ENCODE results near the gene HSPA1L.
A peak's percentile ranks its signal among the peaks of the same experiment; 100 is the strongest.
"Not testable (repeated sequence)": the region's sequence is repeated elsewhere in the genome, so short reads cannot be mapped to it uniquely, and the experiment has no call there.

HSPA1L gene

DNA sequence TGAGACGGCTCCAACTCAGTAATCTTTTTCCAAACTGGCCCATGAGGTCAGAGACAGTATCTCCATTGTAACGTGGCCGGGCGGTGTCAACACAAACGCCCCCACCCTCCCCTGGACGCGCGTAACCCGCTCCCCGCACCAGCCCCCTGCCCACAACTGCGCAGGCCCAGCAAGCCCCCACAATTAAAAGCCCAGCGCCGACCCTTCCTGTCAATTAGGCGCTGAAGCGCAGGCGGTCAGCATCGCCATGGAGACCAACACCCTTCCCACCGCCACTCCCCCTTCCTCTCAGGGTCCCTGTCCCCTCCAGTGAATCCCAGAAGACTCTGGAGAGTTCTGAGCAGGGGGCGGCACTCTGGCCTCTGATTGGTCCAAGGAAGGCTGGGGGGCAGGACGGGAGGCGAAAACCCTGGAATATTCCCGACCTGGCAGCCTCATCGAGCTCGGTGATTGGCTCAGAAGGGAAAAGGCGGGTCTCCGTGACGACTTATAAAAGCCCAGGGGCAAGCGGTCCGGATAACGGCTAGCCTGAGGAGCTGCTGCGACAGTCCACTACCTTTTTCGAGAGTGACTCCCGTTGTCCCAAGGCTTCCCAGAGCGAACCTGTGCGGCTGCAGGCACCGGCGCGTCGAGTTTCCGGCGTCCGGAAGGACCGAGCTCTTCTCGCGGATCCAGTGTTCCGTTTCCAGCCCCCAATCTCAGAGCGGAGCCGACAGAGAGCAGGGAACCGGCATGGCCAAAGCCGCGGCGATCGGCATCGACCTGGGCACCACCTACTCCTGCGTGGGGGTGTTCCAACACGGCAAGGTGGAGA is at the start of gene HSPA1L, which contains the start of gene HSPA1A:
Gene HSPA1L (minus strand): TSS at position 259 of the 814 bp plus-strand sequence. CDS start 3,311 bp downstream, outside the sequence.
Gene HSPA1A (plus strand): TSS at position 519 of the 814 bp plus-strand sequence. CDS start 214 bp downstream, at position 733.
- peak within 1 kb of the TSS; percentile 98 for H3K27ac Mint-ChIP-seq
- H3K9me3 Mint-ChIP-seq: no peaks in the 10 kb centered on the region
- DNase-seq (ENCODE audit: low spot score in 2 of 2) (peak; percentile 62 to 94), ATAC-seq (peak; percentile 44)
- peaks cover 59% of the 10 kb centered on the region for H3K4me1 Mint-ChIP-seq
- peak within 1 kb of the TSS; percentile 93 for H3K4me3 Mint-ChIP-seq
- H3K36me3 Mint-ChIP-seq: peaks cover 50% of the 10 kb centered on the region

DNA sequence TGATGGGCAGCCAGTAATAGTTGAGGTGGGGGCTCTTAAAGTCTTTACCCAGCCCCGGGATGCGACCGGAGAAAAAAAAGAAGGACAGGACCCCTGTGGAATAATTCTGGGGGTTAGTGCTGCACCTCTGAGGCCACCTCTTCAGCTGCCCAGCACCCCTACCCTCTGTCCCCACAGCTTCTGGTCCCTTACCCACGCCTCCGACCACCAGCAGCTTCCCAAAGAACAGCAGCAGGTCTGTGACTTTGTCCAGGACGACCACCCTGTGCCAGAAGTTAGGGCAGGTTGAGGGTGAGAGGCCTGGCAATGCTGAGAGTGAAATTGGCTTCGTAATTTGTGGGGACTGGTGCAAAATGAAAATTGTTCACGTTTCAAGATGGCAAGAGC is 49.7 kb upstream of the HSPA1L start:
- peak overlapping the region; percentile 98 for H3K4me3 Mint-ChIP-seq
- peaks cover 26% of the 10 kb centered on the region for H3K4me1 Mint-ChIP-seq
- peaks cover 25% of the 10 kb centered on the region for H3K36me3 Mint-ChIP-seq
- DNase-seq (ENCODE audit: low spot score in 2 of 2) (no peak), ATAC-seq (no peak)
- no peaks in the 10 kb centered on the region for H3K9me3 Mint-ChIP-seq
- no peak overlapping the region for H3K27ac Mint-ChIP-seq

DNA sequence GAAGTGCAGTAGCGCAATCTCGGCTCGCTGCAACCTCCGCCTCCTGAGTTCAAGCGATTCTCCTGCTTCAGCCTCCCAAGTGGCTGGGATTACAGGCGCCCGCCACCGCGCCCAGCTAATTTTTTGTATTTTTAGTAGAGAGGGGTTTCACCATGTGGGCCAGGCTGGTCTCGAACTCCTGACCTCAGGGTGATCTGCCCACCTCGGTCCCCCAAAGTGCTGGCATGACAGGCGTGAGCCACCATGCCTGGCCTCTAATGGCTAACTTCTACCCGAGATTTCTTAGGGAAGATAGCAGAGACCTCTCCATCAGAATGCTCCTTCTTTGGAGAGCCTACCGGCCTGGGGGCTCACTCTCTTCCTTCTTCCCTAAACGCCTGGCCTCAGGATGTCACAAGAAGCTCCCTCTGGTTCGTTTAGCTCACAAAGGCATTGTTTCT is 49.1 kb upstream of the HSPA1L start:
- peak overlapping the region; percentile 90 for H3K27ac Mint-ChIP-seq
- H3K9me3 Mint-ChIP-seq, ATAC-seq: not testable (repeated sequence)
- H3K4me1 Mint-ChIP-seq: peaks cover 27% of the 10 kb centered on the region
- H3K36me3 Mint-ChIP-seq: peaks cover 32% of the 10 kb centered on the region
- H3K4me3 Mint-ChIP-seq: peak overlapping the region; percentile 98
- DNase-seq (ENCODE audit: low spot score in 2 of 2): peak in 1 of 2 donors; percentile 59

DNA sequence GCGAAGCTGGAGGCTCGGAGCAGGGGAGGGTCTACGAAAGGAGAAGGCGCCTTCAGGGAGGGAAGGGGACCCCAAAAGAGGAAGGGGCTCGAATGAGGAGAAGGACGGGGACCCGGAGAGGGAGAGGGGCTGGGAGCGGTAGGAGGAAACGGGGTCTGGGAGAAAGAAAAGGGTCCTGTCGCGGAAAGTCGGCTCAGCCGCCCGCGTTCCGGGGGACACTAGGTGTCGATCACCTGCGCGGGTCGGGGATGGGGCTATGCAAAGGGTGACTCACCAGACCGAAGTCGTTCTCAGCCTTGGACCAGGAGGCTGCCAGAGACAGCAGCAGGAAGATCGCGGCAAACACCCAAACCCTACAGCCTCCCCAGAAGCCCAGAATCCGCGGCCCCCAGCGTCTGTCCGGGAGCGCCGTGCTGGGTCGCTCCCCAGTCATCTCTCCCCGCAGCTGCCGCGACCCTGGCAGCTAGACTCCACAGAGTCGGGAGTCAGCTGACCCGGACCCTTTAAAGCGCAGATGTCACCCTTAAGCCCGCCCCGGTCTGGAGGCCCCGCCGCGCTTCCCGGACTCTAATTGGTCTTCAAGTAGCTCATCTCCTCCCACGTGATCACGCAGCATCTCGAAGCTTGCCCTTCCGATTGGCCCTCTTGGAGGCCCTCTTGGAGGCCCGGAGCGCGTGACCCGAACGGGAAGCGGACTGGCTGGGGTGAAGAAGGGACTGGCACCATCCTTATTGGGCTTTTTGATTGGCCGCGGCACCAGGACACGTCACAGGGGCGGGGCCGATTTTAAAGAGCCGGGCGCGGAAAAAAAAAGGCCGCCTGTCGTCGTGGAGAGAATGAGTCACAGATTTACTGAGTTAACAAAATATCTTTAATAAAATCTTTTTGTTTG is 47.5 kb upstream of the HSPA1L start, which contains the start of gene NEU1:
Gene NEU1 (minus strand): TSS at position 478 of the 892 bp plus-strand sequence. CDS start 45 bp downstream, at position 433.
- no peaks in the 10 kb centered on the region for H3K9me3 Mint-ChIP-seq
- peak; percentile 89 to 98 for DNase-seq (ENCODE audit: low spot score in 2 of 2)
- ATAC-seq: peak; percentile 97
- peak within 1 kb of the TSS; percentile 98 for H3K4me3 Mint-ChIP-seq
- peaks cover 48% of the 10 kb centered on the region for H3K36me3 Mint-ChIP-seq
- H3K27ac Mint-ChIP-seq: peak within 1 kb of the TSS; percentile 90
- peaks cover 27% of the 10 kb centered on the region for H3K4me1 Mint-ChIP-seq

DNA sequence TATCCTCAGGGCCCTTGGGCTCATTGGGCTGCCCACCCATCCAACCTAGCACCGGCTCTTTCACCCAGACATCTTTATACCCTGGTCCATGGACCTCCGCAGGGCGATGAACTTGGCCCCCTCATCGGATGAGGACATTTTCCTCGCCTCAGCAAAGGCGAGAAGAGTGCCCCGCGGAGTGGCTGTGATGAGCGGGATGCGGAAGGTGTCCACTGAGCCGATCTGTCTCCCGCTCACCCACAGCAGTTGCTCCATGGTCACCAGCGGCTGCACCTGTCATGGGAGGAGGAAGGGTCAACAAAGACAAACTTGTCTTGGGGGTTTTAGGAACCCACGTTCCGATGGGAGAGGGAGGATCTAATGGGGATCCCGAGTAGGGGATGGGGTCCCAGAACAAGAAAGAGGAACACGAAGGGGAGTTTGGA is 46.8 kb upstream of the HSPA1L start:
- ATAC-seq: no peak
- H3K9me3 Mint-ChIP-seq: no peaks in the 10 kb centered on the region
- DNase-seq (ENCODE audit: low spot score in 2 of 2): no peak
- H3K4me3 Mint-ChIP-seq: peak overlapping the region; percentile 98
- peaks cover 54% of the 10 kb centered on the region for H3K36me3 Mint-ChIP-seq
- peak overlapping the region; percentile 90 for H3K27ac Mint-ChIP-seq
- H3K4me1 Mint-ChIP-seq: peaks cover 27% of the 10 kb centered on the region

DNA sequence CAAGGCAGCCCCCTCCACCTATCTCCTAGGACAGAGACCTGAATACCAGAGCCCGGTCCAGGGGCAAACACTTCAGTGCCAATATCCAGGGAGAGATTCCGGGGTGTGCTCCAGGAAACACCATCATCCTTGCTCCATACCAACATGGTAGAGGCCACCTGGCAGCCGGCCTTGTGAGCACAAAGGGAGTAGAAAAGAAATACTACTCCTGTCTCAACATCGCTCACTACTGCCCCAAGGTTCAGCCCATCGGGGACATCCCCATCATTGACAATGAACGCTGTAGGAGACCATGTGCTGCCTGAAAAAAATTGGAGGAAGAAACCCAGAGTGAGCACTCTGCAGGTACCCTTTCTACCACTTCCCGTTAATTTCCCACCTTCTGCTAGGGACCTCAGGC is 46.1 kb upstream of the HSPA1L start:
- peak overlapping the region; percentile 98 for H3K4me3 Mint-ChIP-seq
- peak overlapping the region; percentile 90 for H3K27ac Mint-ChIP-seq
- peaks cover 27% of the 10 kb centered on the region for H3K4me1 Mint-ChIP-seq
- peaks cover 59% of the 10 kb centered on the region for H3K36me3 Mint-ChIP-seq
- ATAC-seq (no peak), DNase-seq (ENCODE audit: low spot score in 2 of 2) (no peak)
- H3K9me3 Mint-ChIP-seq: no peaks in the 10 kb centered on the region

- ATAC-seq (no peak), DNase-seq (ENCODE audit: low spot score in 2 of 2) (no peak)
- H3K27ac Mint-ChIP-seq: no peak overlapping the region
- H3K36me3 Mint-ChIP-seq: peaks cover 59% of the 10 kb centered on the region
- no peak overlapping the region for H3K4me3 Mint-ChIP-seq
- peaks cover 27% of the 10 kb centered on the region for H3K4me1 Mint-ChIP-seq
- H3K9me3 Mint-ChIP-seq: no peaks in the 10 kb centered on the region
Measured at GRCh38 chr6:31860349-31860748, 45.3 kb upstream of the HSPA1L start.

- Mint-ChIP-seq H3K4me1 (peaks cover 27% of the 10 kb centered on the region), H3K36me3 (peaks cover 59% of the 10 kb centered on the region), H3K4me3 (no peak overlapping the region), H3K27ac (no peak overlapping the region), H3K9me3 (no peaks in the 10 kb centered on the region)
- ATAC-seq (no peak), DNase-seq (ENCODE audit: low spot score in 2 of 2) (no peak)
Measured at GRCh38 chr6:31859923-31860322, 44.8 kb upstream of the HSPA1L start.

GRCh38 chr6:31858707-31859106 is 43.6 kb upstream of the HSPA1L start:
- no peak for ATAC-seq
- Mint-ChIP-seq H3K4me3 (no peak overlapping the region), H3K36me3 (peaks cover 59% of the 10 kb centered on the region), H3K4me1 (peaks cover 20% of the 10 kb centered on the region), H3K9me3 (no peaks in the 10 kb centered on the region), H3K27ac (no peak overlapping the region)
- no peak for DNase-seq (ENCODE audit: low spot score in 2 of 2)

GRCh38 chr6:31857774-31858173 is 42.7 kb upstream of the HSPA1L start:
- Mint-ChIP-seq H3K36me3 (peaks cover 53% of the 10 kb centered on the region), H3K4me1 (peaks cover 20% of the 10 kb centered on the region)
- not testable (repeated sequence) for ATAC-seq; DNase-seq (ENCODE audit: low spot score in 2 of 2); H3K9me3 Mint-ChIP-seq; H3K27ac Mint-ChIP-seq; H3K4me3 Mint-ChIP-seq

DNA sequence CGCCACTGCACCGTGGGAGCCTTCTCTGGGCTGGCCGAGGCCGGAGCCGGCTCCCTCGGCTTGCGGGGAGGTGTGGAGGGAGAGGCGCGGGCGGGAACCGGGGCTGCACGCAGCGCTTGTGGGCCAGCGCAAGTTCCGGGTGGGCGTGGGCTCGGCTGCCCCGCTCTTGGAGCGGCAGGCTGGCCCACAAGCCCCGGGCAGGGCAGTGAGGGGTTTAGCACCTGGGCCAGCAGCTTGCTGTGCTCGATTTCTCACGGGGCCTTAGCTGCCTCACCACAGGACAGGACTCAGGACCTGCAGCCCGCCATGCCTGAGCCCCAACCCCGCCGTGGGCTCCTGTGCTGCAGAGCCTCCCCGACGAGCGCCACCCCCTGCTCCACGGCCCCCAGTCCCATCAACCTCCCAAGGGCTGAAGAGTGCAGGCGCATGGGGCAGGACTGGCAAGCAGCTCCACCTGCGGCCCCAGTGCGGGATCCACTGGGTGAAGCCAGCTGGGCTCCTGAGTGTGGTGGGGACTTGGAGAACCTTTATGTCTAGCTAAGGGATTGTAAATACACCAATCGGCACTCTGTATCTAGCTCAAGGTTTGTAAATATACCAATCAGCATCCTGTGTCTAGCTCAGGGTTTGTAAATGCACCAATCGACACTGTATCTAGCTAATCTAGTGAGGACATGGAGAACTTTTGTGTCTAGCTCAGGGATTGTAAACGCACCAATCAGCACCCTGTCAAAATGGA is 37.1 kb upstream of the HSPA1L start:
- not testable (repeated sequence) for ATAC-seq; DNase-seq (ENCODE audit: low spot score in 2 of 2); H3K4me3 Mint-ChIP-seq; H3K27ac Mint-ChIP-seq; H3K9me3 Mint-ChIP-seq; H3K36me3 Mint-ChIP-seq; H3K4me1 Mint-ChIP-seq

- DNase-seq (ENCODE audit: low spot score in 2 of 2) (no peak), ATAC-seq (no peak)
- Mint-ChIP-seq H3K9me3 (no peaks in the 10 kb centered on the region), H3K4me1 (no peaks in the 10 kb centered on the region), H3K36me3 (peaks cover 4% of the 10 kb centered on the region), H3K4me3 (no peak overlapping the region), H3K27ac (no peak overlapping the region)
Measured at GRCh38 chr6:31851485-31851832, 36.4 kb upstream of the HSPA1L start.

- Mint-ChIP-seq H3K9me3 (no peaks in the 10 kb centered on the region), H3K4me1 (no peaks in the 10 kb centered on the region), H3K36me3 (peaks cover 5% of the 10 kb centered on the region), H3K4me3 (no peak overlapping the region), H3K27ac (no peak overlapping the region)
- ATAC-seq: no peak
- no peak for DNase-seq (ENCODE audit: low spot score in 2 of 2)
Measured at GRCh38 chr6:31850765-31851484, 35.8 kb upstream of the HSPA1L start.

DNA sequence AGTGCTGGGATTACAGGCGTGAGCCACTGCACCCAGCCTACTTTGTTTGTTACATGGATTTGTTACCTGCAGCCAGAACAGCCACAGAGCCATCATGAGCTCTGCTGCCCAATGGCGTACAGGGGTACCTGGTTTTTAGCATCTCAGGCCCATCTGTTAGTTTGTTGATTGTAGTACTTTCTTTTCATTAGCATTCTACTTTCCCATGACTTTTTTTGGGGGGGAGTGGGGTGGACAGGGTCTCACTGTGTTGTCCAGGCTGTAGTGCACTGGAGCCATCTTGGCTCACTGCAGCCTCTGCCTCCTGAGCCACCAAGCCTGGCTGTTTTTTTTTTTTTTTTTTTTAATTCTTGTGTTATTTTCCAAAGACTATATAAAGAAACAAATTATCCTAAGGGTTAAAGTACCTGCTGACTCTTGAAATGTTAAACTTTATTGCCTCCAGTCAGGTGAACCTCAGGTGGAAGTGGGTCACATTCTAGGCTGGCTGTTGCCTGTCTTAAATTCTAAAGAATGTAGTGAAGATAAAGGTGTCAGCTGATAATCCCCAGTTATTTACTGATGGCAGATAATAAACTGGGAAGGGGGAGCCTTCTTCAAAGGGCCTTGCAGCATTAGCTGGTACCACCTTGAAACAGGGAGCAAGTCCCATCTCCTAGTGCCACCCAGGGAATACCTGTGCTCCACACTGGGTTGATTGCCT is 32.3 kb upstream of the HSPA1L start:
- Mint-ChIP-seq H3K27ac (no peak overlapping the region), H3K4me1 (no peaks in the 10 kb centered on the region), H3K9me3 (no peaks in the 10 kb centered on the region), H3K36me3 (peaks cover 33% of the 10 kb centered on the region), H3K4me3 (no peak overlapping the region)
- ATAC-seq (no peak), DNase-seq (ENCODE audit: low spot score in 2 of 2) (no peak)

Data from stimulated activated effector memory CD8-positive, alpha-beta T cell treated with anti-CD3 and anti-CD28 coated beads, Interleukin-12 subunit alpha, Interleukin-12 subunit beta, amount 100 ng/mL, for 72 hours (primary cell).